ENCODE data around the gene RBFOX2. TPM values are rescaled to one million over a fixed set of nuclear protein-coding genes. Genes with fewer than 3 reads are reported as not detected.

Gene RBFOX2
- total and polyA plus RNA-seq, 10 of the 15 experiments (the other 5 are each of a cell fraction or from before 2014, with no cell fraction given) = 0.01 to 2.7 (median 0.17) TPM; not detected in 4

GRCh38 chr22:35963237-35963810 lies 65.3 kb downstream of the RBFOX2 start:
- DNase-seq (ENCODE audit: low read depth, low spot score) (no peak), ATAC-seq (no peak), FAIRE-seq (peak; percentile 23)
- Histone ChIP-seq H3K27me3 (replicated peaks in 1 of 2; ENCODE audit: control insufficient read depth in 2 of 2, insufficient read depth in 2 of 2, low read length in 1 of 2) (no peaks in the 10 kb centered on the region), H3K27ac (ENCODE audit: control insufficient read depth, insufficient read depth) (no peak overlapping the region), H4K20me1 (ENCODE audit: control insufficient read depth, insufficient read depth) (no peaks in the 10 kb centered on the region), H3K4me1 (ENCODE audit: control insufficient read depth, insufficient read depth, low read length) (no peaks in the 10 kb centered on the region), H3K9ac (ENCODE audit: control insufficient read depth, insufficient read depth, low read length) (no peak overlapping the region), H2AFZ (ENCODE audit: control insufficient read depth, low read depth, low read length) (no peak overlapping the region), H3K79me2 (ENCODE audit: control insufficient read depth, insufficient read depth, low read length) (no peaks in the 10 kb centered on the region), H3K4me2 (ENCODE audit: control insufficient read depth, insufficient read depth) (no peak overlapping the region), H3K36me3 (ENCODE audit: control insufficient read depth in 2 of 2, insufficient read depth in 2 of 2, low read length in 1 of 2) (no peaks in the 10 kb centered on the region), H3K9me3 (replicated peaks; ENCODE audit: control insufficient read depth, insufficient read depth, low read length) (no peaks in the 10 kb centered on the region), H3K4me3 (no peak overlapping the region)
- ChIA-PET RAD21 (ENCODE audit: unreplicated experiment) (interaction anchor here (1.0 kb wide), 1 partner anchor 125 kb away, joined by 4 read pairs; no protein-coding TSS in a partner anchor), CTCF (interaction anchor here (0.6 to 0.8 kb wide), 2 partner anchors 102 to 198 kb away, joined by 3 read pairs; no protein-coding TSS in a partner anchor), POLR2A (no interaction called here), SMC1A (ENCODE audit: uncharacterized antibody, unreplicated experiment) (no interaction called here)
- intact Hi-C loops (cut with micrococcal nuclease; ENCODE audit: unreplicated experiment) = no loop called here
- 53% methylated on average over 8 of the region's 8 CpGs for WGBS (ENCODE audit: insufficient coverage, insufficient replicate concordance, low lambda C conversion rate, missing lambda C conversion rate)
- in situ Hi-C loops (cut with MboI) = no loop called here
- BruUV-seq (replicated peaks) = no TSS peak
- no peak for TF ChIP-seq ZBTB4 (CRISPR knock-in tag; IDR thresholded peaks at IDR 0.05)
- TF ChIP-seq ZNF687 (IDR thresholded peaks at IDR 0.05) = no peak
- TF ChIP-seq PRDM15 (CRISPR knock-in tag; IDR thresholded peaks at IDR 0.05) = no peak
- no peak for TF ChIP-seq RELA (IDR thresholded peaks at IDR 0.05; ENCODE audit: borderline replicate concordance, partially characterized antibody)
- no peak for TF ChIP-seq JUND (IDR thresholded peaks at IDR 0.05; ENCODE audit: low read depth, low read length)
- no peak for TF ChIP-seq ZNF384 (IDR thresholded peaks at IDR 0.05; ENCODE audit: borderline replicate concordance, low read depth, low read length)
- TF ChIP-seq MAX (IDR thresholded peaks at IDR 0.05; ENCODE audit: low read depth, low read length) = no peak
- no peak for TF ChIP-seq NFYA (IDR thresholded peaks at IDR 0.05; ENCODE audit: borderline replicate concordance, low read depth, low read length)
- no peak for TF ChIP-seq IRF4 (IDR thresholded peaks at IDR 0.05; ENCODE audit: low read depth, low read length)
- no peak for TF ChIP-seq HSF1 (IDR thresholded peaks at IDR 0.05; ENCODE audit: low read depth, low read length)

All from GM12878 (cell line).